Endodermal cell (in vitro differentiated cells): ENCODE measurements around the gene AP4E1. TPM values are rescaled to one million over a fixed set of nuclear protein-coding genes. Genes with fewer than 3 reads are reported as not detected.
A peak's percentile ranks its signal among the peaks of the same experiment; 100 is the strongest.

Experiments
- DNase-seq: peaks from one replicate; pipeline ENCODE4 v3.0.0-alpha.2; 2017
- H3K27ac ChIP-seq: 2 replicates; pipeline ENCODE4 v1.5.1; 2013; ENCODE audit warnings: mild to moderate bottlenecking, low read depth, low read length, moderate library complexity
- H3K27me3 ChIP-seq: 2 replicates; pipeline ENCODE4 v1.6.1; 2013; ENCODE audit warnings: mild to moderate bottlenecking, low read length, moderate library complexity; ENCODE audit not compliant: insufficient read depth, control insufficient read depth, poor library complexity, severe bottlenecking
- H3K36me3 ChIP-seq: 2 replicates; pipeline ENCODE4 v1.7.0; 2013; ENCODE audit warnings: mild to moderate bottlenecking, low read length, moderate library complexity; ENCODE audit not compliant: control insufficient read depth, insufficient read depth
- H3K4me1 ChIP-seq: one replicate; pipeline ENCODE4 v1.7.0; 2013; ENCODE audit warnings: low read length; ENCODE audit not compliant: control insufficient read depth, insufficient read depth
- H3K4me3 ChIP-seq: 2 replicates; pipeline ENCODE4 v1.5.1; 2013; ENCODE audit warnings: mild to moderate bottlenecking, low read length, moderate library complexity
- H3K9ac ChIP-seq: 2 replicates; pipeline ENCODE4 v1.6.1; 2013; ENCODE audit warnings: mild to moderate bottlenecking, low read length, moderate library complexity; ENCODE audit not compliant: poor library complexity, severe bottlenecking; ENCODE audit errors: extremely low read depth
- H3K9me3 ChIP-seq: 2 replicates; pipeline ENCODE4 v1.6.1; 2013; ENCODE audit warnings: mild to moderate bottlenecking, low read length, moderate library complexity; ENCODE audit not compliant: control insufficient read depth
- H3K27ac Mint-ChIP-seq: 2 replicates; pipeline ENCODE4 v1.8.0; 2020; ENCODE audit warnings: mixed read lengths
- H3K27me3 Mint-ChIP-seq: 2 replicates; pipeline ENCODE4 v1.8.0; 2021; ENCODE audit warnings: mild to moderate bottlenecking, mixed read lengths; ENCODE audit not compliant: insufficient read depth
- H3K36me3 Mint-ChIP-seq: 2 replicates; pipeline ENCODE4 v1.8.0; 2020; ENCODE audit warnings: low read depth, mixed read lengths
- H3K4me1 Mint-ChIP-seq: 2 replicates; pipeline ENCODE4 v1.8.0; 2020; ENCODE audit warnings: mixed read lengths
- H3K4me3 Mint-ChIP-seq: 2 replicates; pipeline ENCODE4 v1.8.0; 2020; ENCODE audit warnings: mild to moderate bottlenecking, moderate library complexity, mixed read lengths
- H3K9me3 Mint-ChIP-seq: 2 replicates; pipeline ENCODE4 v1.8.0; 2020; ENCODE audit warnings: mild to moderate bottlenecking, mixed read lengths
- CTCF ChIP-seq: fragments of 200-600 bp; sonication (generic); conservative IDR thresholded peaks from 2 replicates; pipeline ENCODE4 v1.5.0; 2021; ENCODE audit warnings: antibody characterized with exemption, mild to moderate bottlenecking
- WGBS, 2 experiments: methylation state at CpG; one replicate each; pipeline versions ENCODE4 v1.1.5 to v1.1.7; 2013; ENCODE audit warnings: missing lambda C conversion rate in 2 of 2, mixed read lengths in 1 of 2; ENCODE audit not compliant: insufficient coverage in 1 of 2, insufficient read length in 1 of 2; 5-methylcytosine and 5-hydroxymethylcytosine counted together
- total RNA-seq, 2 donors: library from RNA; stranded (reverse); fragmentation: NEBNext Ultra II Directional in 1 of 2; extraction: Animal tissue kit (Norgen Biotek cat#: 25700) in 1 of 2; gene quantifications; 2 replicates in 1 of 2; 3 replicates in 1 of 2; pipeline ENCODE4 v1.2.1, GENCODE V29; 2021

AP4E1 gene
- total RNA-seq, 2 donors from 2014 or later, result 7.8 to 12.5 TPM

GRCh38 chr15:50996641-50997040, 88.2 kb downstream of the AP4E1 start:
- no peak for DNase-seq
- Histone ChIP-seq H3K9me3 (no peaks in the 10 kb centered on the region), H3K4me3 (no peak overlapping the region), H3K36me3 (peaks cover 27% of the 10 kb centered on the region), H3K27me3 (no peaks in the 10 kb centered on the region), H3K27ac (no peak overlapping the region), H3K4me1 (no peaks in the 10 kb centered on the region), H3K9ac (no peak overlapping the region)
- H3K4me1 Mint-ChIP-seq, result no peaks in the 10 kb centered on the region
- H3K27ac Mint-ChIP-seq, result no peak overlapping the region
- 100% methylated on average over 1 of the region's 1 CpG for WGBS, 2 experiments
- TF ChIP-seq CTCF, result no peak
- H3K4me3 Mint-ChIP-seq, result no peak overlapping the region
- no peaks in the 10 kb centered on the region for H3K9me3 Mint-ChIP-seq
- H3K27me3 Mint-ChIP-seq, result no peaks in the 10 kb centered on the region
- H3K36me3 Mint-ChIP-seq, result peaks cover 25% of the 10 kb centered on the region

GRCh38 chr15:50997371-50998051, 89.0 kb downstream of the AP4E1 start:
- no peaks in the 10 kb centered on the region for H3K27me3 Mint-ChIP-seq
- no peaks in the 10 kb centered on the region for H3K9me3 ChIP-seq
- H3K4me3 Mint-ChIP-seq, result no peak overlapping the region
- H3K9ac ChIP-seq, result no peak overlapping the region
- WGBS, 2 experiments, result 86 to 96% methylated on average over 1 to 3 of the region's 4 CpGs
- H3K27ac Mint-ChIP-seq, result no peak overlapping the region
- no peak for TF ChIP-seq CTCF
- H3K27ac ChIP-seq, result no peak overlapping the region
- no peaks in the 10 kb centered on the region for H3K4me1 ChIP-seq
- no peaks in the 10 kb centered on the region for H3K27me3 ChIP-seq
- H3K4me1 Mint-ChIP-seq, result no peaks in the 10 kb centered on the region
- peaks cover 31% of the 10 kb centered on the region for H3K36me3 Mint-ChIP-seq
- H3K4me3 ChIP-seq, result no peak overlapping the region
- no peak for DNase-seq
- peaks cover 32% of the 10 kb centered on the region for H3K36me3 ChIP-seq
- H3K9me3 Mint-ChIP-seq, result no peaks in the 10 kb centered on the region

GRCh38 chr15:51004103-51004551, 95.6 kb downstream of the AP4E1 start:
- peaks cover 18% of the 10 kb centered on the region for H3K9me3 Mint-ChIP-seq
- H3K4me3 Mint-ChIP-seq, result no peak overlapping the region
- peaks cover 40% of the 10 kb centered on the region for H3K36me3 Mint-ChIP-seq
- TF ChIP-seq CTCF, result no peak
- H3K27ac Mint-ChIP-seq, result no peak overlapping the region
- Histone ChIP-seq H3K4me3 (no peak overlapping the region), H3K4me1 (peaks cover 5% of the 10 kb centered on the region), H3K36me3 (peaks cover 45% of the 10 kb centered on the region), H3K9me3 (peaks cover 15% of the 10 kb centered on the region), H3K27me3 (no peaks in the 10 kb centered on the region), H3K27ac (no peak overlapping the region), H3K9ac (no peak overlapping the region)
- DNase-seq, result peak; percentile 59
- peaks cover 2% of the 10 kb centered on the region for H3K4me1 Mint-ChIP-seq
- WGBS, 2 experiments, result 73 to 74% methylated on average over 3 of the region's 3 CpGs
- no peaks in the 10 kb centered on the region for H3K27me3 Mint-ChIP-seq
